ENCODE data around the gene OOSP2.

Gene OOSP2

DNA sequence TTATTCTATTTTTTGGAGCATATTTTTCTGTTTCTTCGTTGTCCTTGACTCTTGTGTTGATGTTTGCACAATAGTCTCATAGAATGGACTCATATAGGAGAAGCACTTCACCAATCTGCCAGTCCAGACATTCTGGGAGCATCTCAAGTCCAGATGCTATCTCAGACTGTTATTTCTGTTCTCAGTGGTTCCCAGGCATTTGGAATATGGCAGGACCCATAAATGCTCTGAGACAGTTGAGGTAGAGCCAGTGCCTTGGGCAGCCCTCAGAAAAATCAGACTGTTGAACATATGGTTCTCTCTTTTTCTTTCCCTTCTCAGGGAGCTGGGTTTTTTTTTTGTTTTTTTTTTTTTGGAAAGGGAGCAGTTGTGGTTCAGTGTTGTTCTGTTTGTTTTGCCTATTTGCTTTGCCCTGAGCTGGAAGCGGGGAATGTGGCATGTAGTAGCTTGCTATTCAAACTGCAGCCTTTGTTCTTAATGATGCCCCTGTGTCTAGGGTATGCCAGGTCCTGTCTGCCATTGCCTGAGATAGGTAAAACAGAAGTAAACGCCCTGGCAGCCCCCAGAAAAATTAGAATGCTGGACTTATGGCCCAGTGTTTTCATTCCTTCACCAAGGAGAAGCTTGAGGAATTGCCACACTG, 44.5 kb downstream of the OOSP2 start:
- no peak for DNase-seq

GRCh38 chr11:60085909-60086308, 45.7 kb downstream of the OOSP2 start:
- DNase-seq, result no peak

- DNase-seq, result no peak
Measured at GRCh38 chr11:60087239-60087638, 47.0 kb downstream of the OOSP2 start.

GRCh38 chr11:60088364-60088763, 48.2 kb downstream of the OOSP2 start, which contains the start of gene MS4A2:
MS4A2 (plus strand) TSS chr11:60088664; CDS start chr11:60088766, 102 bp downstream.
- no peak for DNase-seq

- no peak for DNase-seq
Measured at GRCh38 chr11:60095477-60096120, 55.4 kb downstream of the OOSP2 start.

GRCh38 chr11:60097189-60097588, 57.0 kb downstream of the OOSP2 start:
- DNase-seq, result no peak

Measured in fibroblast of skin of right quadriceps (primary cell).